Islet of Langerhans (tissue), 1 donor: ENCODE results near the gene WNT3A.
"Not testable (repeated sequence)": the region's sequence is repeated elsewhere in the genome, so short reads cannot be mapped to it uniquely, and the experiment has no call there.

ENCODE experiments used
- FAIRE-seq: peaks from one replicate; lab custom pipeline; 2011; peaks lifted over from hg19 to GRCh38; lab: Jason Lieb, UNC

WNT3A gene

GRCh38 chr1:228006786-228007048 is at the start of gene WNT3A:
WNT3A (plus strand) TSS chr1:228006998; CDS start chr1:228007129, 131 bp downstream.
- no peak for FAIRE-seq

- FAIRE-seq = no peak
These were observed 48.0 kb upstream of the WNT3A start for GRCh38 chr1:227958617-227959324.

- FAIRE-seq = no peak
These were observed 47.4 kb upstream of the WNT3A start for GRCh38 chr1:227959325-227959860.

- no peak for FAIRE-seq
These were observed 44.9 kb upstream of the WNT3A start for GRCh38 chr1:227961651-227962466.

GRCh38 chr1:227966733-227967132 is 40.1 kb upstream of the WNT3A start:
- FAIRE-seq = not testable (repeated sequence)

- FAIRE-seq = not testable (repeated sequence)
These were observed 39.0 kb upstream of the WNT3A start for GRCh38 chr1:227967815-227968214.

GRCh38 chr1:227970076-227970995 is 36.5 kb upstream of the WNT3A start:
- not testable (repeated sequence) for FAIRE-seq

GRCh38 chr1:227971216-227971615 is 35.6 kb upstream of the WNT3A start:
- not testable (repeated sequence) for FAIRE-seq

GRCh38 chr1:227971643-227972282 is 35.0 kb upstream of the WNT3A start:
- not testable (repeated sequence) for FAIRE-seq

- not testable (repeated sequence) for FAIRE-seq
These were observed 34.5 kb upstream of the WNT3A start for GRCh38 chr1:227972283-227972679.

- FAIRE-seq = not testable (repeated sequence)
These were observed 33.9 kb upstream of the WNT3A start for GRCh38 chr1:227972843-227973374.

GRCh38 chr1:227973724-227974288 is 33.0 kb upstream of the WNT3A start:
- FAIRE-seq = not testable (repeated sequence)

- not testable (repeated sequence) for FAIRE-seq
These were observed 31.1 kb upstream of the WNT3A start for GRCh38 chr1:227975583-227976283.

- no peak for FAIRE-seq
These were observed 19.6 kb upstream of the WNT3A start for GRCh38 chr1:227987181-227987580.

- FAIRE-seq = no peak
These were observed 12.0 kb upstream of the WNT3A start for GRCh38 chr1:227994632-227995300.

- FAIRE-seq = no peak
These were observed 10.4 kb upstream of the WNT3A start for GRCh38 chr1:227996187-227996950.

- no peak for FAIRE-seq
These were observed 8.3 kb upstream of the WNT3A start for GRCh38 chr1:227998374-227999055.
